Left lobe of liver (tissue), 2 donors: Measurements from ENCODE around the gene CRELD1. TPM values are rescaled to one million over a fixed set of nuclear protein-coding genes. Genes with fewer than 3 reads are reported as not detected.
A peak's percentile ranks its signal among the peaks of the same experiment; 100 is the strongest.
"Not testable (repeated sequence)": the region's sequence is repeated elsewhere in the genome, so short reads cannot be mapped to it uniquely, and the experiment has no call there.

ENCODE experiments used
- ATAC-seq: fragments of 200-7000 bp; cut with Tn5 transposase; one replicate; pipeline ENCODE4 v1.9.1; 2020; ENCODE audit warnings: mild to moderate bottlenecking, moderate library complexity
- DNase-seq: peaks from one replicate; pipeline ENCODE4 v3.0.0-alpha.2; 2020; ENCODE audit warnings: low spot score
- total RNA-seq: library from RNA; stranded (reverse); gene quantifications from one replicate; pipeline ENCODE4 v1.2.1, GENCODE V29; 2021
- donor health status: DM: no; HTN: no; CAD: no; lungs with moderate emphysema.
- donor health status: DM: no; HTN: yes; CAD: no.

The CRELD1 gene
- total RNA-seq, 1 donor from 2014 or later: 41.0 TPM

DNA sequence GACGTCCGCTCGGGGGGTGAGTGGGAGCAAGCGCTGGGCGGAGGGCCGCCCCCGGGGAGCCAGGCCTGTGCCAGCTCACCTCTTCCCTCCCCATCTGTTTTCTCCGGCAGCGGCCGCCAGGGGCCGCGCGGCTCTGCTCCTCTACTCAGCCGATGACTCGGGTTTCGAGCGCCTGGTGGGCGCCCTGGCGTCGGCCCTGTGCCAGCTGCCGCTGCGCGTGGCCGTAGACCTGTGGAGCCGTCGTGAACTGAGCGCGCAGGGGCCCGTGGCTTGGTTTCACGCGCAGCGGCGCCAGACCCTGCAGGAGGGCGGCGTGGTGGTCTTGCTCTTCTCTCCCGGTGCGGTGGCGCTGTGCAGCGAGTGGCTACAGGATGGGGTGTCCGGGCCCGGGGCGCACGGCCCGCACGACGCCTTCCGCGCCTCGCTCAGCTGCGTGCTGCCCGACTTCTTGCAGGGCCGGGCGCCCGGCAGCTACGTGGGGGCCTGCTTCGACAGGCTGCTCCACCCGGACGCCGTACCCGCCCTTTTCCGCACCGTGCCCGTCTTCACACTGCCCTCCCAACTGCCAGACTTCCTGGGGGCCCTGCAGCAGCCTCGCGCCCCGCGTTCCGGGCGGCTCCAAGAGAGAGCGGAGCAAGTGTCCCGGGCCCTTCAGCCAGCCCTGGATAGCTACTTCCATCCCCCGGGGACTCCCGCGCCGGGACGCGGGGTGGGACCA, 632 bp upstream of the CRELD1 start:
- ATAC-seq (peak; percentile 77), DNase-seq (peak; percentile 81)

DNA sequence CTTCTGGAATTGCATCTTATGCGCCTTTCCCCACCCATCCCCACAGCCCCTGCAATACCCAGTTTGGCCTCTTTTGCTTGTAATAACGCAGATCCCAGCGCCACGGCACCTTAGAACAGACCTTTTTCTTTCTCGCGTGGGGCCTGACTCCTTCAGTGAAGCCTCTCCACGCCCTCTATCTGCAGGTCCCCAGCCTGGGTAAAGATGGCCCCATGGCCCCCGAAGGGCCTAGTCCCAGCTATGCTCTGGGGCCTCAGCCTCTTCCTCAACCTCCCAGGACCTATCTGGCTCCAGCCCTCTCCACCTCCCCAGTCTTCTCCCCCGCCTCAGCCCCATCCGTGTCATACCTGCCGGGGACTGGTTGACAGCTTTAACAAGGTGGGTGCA, 594 bp downstream of the CRELD1 start:
- ATAC-seq (no peak), DNase-seq (no peak)

DNA sequence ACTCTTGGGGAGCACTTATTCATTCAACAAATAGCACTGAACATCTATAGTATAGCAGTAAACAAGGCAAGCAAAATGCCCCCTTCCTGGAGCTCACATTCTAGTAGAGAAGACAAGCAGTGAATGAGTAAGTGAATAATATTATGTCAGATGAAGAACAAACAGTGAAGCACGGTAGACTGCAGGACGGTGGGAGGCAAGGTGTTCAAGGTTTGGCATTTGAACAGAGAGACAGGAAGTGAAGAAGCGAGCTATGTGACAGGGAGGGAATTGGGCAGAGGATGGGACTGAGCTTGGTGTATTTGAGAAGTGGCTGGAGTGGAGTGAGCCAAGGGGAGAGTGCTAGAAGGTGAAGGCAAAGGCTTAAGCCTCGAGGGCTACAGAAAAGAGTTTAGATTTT, 1.4 kb downstream of the CRELD1 start:
- DNase-seq (no peak), ATAC-seq (no peak)

DNA sequence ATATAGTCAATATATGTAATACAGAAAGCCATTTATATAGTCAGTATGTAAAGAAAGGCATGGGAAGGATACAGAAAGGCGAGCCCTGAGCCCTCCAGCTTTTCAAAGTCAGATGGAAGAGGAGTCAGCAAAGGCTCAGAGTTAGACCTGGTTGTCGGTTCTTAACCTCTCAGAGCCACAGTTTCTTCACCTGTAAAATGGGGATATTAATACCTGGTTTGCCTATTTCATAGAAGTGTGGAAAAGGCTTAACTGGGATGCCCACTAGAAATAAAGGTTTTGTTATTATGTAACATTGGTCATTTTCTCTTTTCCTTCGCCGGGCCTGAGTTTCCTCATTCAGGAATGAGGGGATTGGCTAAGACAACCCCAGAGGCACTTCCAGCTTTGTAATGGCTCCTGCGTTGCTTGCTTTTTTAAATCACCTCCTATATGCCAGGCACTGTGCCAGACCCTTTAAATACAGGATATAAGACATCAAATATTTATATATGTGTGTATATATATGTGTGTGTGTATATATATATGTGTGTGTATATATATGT, 2.4 kb downstream of the CRELD1 start:
- no peak for ATAC-seq
- DNase-seq: no peak

DNA sequence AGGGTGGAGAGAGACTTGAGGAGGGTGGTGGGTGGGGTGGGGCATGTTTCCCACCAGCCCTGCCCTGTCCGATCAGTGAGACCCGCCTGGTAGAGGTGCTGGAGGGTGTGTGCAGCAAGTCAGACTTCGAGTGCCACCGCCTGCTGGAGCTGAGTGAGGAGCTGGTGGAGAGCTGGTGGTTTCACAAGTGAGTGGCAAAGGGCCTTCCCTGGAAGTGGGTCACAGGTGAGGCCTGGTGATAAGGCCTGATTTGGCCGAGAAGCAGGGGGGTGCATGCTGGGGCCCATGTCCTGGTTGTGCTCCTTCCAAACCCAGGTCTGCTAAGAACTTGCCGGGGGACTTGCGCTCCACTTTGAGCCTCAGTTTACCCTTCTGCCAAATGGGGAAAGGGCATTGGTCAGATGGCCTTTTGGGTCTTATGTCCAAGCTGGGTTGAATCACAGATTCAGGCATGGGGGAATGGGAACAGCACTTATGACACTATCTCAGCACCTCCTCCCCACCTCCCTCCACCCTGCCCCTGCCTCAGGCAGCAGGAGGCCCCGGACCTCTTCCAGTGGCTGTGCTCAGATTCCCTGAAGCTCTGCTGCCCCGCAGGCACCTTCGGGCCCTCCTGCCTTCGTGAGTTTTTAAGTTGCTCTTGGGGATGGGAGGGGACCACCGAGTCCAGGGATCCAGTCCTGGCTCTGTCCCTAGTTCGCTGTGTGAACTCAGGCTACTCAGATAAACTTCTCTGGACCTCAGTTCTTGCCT, 4.0 kb downstream of the CRELD1 start:
- DNase-seq (no peak), ATAC-seq (no peak)

DNA sequence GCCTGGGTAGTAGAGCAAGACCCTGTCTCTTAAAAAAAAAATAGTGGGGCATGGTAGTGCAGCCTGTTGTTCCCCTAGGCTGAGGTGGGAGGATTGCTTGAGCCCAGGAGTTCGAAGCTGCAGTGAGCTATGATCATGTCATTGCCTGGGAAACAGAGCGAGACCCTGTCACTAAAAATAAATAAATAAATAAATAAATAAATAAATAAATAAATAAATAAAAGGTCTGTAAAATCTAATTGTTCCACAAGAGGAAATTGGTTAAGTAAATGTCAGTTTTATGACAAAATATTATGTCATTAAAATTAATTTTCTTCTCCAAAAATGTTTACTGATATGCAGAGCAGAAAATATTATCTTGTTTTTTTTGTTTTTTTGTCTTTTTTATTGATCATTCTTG, 5.3 kb downstream of the CRELD1 start:
- no peak for DNase-seq
- ATAC-seq: no peak

DNA sequence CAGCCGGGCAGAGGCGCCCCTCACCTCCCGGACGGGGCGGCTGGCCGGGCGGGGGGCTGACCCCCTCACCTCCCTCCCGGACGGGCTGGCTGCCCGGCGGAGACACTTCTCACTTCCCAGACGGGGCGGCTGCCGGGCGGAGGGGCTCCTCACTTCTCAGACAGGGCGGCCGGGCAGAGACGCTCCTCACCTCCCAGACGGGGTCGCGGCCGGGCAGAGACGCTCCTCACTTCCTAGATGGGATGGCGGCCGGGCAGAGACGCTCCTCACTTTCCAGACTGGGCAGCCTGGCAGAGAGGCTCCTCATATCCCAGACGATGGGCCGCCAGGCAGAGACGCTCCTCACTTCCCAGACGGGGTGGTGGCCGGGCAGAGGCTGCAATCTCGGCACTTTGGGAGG, 6.3 kb downstream of the CRELD1 start:
- ATAC-seq, DNase-seq: not testable (repeated sequence)

DNA sequence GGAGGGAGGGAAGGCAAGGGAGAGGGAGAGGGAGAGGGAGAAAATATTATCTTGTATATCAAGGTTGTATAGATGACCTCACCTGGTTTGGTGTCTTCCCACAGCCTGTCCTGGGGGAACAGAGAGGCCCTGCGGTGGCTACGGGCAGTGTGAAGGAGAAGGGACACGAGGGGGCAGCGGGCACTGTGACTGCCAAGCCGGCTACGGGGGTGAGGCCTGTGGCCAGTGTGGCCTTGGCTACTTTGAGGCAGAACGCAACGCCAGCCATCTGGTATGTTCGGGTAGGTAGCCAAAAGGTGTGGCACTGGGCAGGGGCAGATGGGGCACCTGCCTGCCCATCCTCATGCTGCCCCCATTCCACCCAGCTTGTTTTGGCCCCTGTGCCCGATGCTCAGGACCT, 7.1 kb downstream of the CRELD1 start:
- ATAC-seq (no peak), DNase-seq (no peak)

DNA sequence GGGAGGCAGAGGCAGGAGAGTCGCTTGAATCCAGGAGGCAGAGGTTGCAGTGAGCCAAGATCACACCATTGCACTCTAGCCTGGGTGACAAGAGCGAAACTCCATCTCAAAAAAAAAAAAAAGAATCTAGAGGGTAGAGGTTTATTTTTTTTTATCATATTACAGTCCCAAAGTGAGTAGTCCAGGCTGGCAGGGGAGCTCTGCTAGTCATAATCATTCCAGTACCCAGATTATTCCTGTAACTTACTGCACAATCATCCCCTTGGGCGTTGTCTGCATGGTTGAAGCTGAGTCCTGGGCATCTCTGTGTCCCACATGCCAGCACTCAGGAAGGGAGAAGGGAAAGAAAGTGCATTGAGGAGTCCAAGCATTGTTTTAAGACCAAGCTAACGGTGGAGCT, 8.5 kb downstream of the CRELD1 start:
- ATAC-seq (no peak), DNase-seq (no peak)

DNA sequence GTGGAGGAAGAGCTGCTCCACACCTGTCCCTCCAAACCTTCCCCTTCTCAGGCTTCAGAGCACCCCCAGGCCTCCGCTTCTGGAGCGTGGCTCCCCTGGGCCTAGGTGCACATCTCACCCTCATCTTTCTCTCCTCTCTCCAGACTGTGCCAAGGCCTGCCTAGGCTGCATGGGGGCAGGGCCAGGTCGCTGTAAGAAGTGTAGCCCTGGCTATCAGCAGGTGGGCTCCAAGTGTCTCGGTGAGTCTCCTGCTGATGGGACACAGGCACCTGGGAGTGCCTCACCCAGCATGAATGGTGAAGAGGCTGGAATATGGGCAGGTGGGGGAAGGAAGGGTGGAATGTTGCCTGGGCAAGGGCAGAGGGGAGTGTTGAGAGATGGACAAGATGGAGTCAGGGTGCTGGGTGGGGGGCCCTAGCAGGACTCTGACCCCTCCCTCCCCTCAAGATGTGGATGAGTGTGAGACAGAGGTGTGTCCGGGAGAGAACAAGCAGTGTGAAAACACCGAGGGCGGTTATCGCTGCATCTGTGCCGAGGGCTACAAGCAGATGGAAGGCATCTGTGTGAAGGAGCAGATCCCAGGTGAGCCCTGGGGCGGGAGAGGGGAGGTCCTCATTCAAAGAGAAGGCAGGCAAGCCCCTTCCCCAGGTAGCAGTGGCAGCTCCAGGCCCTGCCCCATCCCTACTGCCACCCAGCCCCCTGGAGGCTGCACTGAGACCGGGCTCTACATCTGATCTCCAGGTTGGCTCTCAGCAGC, 9.5 kb downstream of the CRELD1 start:
- no peak for DNase-seq
- no peak for ATAC-seq

DNA sequence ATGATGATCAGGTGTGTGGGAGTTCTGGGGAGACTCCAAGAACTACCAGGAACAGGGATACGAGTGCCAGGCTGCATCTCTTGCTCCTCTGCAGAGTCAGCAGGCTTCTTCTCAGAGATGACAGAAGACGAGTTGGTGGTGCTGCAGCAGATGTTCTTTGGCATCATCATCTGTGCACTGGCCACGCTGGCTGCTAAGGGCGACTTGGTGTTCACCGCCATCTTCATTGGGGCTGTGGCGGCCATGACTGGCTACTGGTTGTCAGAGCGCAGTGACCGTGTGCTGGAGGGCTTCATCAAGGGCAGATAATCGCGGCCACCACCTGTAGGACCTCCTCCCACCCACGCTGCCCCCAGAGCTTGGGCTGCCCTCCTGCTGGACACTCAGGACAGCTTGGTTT, 10.6 kb downstream of the CRELD1 start:
- DNase-seq (no peak), ATAC-seq (no peak)

DNA sequence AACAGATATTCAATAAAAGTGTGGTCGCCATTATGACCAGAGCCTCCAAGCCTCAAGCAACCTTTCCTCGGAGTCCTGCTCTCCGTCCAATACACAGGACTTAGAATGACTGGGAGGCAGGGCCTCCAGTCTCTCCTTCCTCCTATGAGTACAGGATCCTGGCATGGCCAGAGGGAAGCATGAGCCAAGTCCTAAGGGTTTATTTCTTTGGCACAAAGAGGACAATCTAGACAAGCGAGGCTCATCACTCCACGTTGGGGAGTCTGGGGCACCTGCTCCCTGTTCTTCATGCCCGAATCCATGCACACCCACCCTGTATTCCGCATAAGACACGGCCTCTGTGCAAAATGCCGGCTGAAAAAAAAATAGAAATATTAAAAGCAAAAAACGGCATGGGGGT, 11.7 kb downstream of the CRELD1 start:
- DNase-seq (no peak), ATAC-seq (no peak)

DNA sequence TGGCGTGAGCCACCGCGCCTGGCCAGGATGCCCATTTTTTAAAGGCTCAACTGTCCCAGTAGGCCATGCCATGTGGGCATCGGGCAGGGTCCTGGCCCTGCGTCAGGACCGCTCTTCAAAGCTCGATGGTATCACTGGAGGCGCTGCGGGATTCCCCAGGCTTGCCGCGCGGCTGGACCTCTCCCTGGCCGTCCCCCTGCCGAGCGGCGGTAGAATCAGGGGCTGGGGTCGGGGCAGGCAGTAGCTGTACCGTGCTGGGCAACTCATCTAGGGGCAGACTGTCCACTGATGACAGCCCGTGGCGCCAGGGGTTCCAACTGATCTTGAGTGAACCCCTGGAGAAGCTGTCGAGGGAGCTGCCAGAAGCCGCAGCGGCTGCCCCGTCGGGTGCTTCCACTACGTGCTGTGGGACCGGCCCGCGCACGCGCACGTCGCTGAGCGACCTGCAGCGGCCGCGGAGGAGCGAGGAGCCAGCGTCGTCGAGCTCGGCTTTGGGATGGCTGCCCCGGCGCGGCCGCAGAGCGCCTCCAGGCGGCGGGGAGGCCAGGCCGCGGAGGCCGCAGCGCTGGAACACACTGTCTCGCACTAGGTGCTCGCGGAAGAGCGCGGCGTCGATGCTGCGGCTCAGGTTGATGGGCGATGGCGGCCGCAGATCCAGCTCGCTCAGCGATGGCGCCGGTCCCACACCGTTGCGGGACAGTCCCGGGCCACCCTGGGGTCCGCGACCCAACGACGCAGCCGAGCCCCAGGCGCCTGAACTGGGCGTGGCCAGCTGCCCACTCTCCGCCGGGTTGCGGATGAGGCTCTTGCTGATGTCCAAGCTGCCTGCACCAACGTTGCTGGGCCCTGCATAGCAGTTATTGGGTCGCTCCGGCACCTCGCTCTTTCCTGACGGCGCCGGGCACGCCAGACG, 12.7 kb downstream of the CRELD1 start:
- peak; percentile 85 for DNase-seq
- peak; percentile 88 for ATAC-seq

DNA sequence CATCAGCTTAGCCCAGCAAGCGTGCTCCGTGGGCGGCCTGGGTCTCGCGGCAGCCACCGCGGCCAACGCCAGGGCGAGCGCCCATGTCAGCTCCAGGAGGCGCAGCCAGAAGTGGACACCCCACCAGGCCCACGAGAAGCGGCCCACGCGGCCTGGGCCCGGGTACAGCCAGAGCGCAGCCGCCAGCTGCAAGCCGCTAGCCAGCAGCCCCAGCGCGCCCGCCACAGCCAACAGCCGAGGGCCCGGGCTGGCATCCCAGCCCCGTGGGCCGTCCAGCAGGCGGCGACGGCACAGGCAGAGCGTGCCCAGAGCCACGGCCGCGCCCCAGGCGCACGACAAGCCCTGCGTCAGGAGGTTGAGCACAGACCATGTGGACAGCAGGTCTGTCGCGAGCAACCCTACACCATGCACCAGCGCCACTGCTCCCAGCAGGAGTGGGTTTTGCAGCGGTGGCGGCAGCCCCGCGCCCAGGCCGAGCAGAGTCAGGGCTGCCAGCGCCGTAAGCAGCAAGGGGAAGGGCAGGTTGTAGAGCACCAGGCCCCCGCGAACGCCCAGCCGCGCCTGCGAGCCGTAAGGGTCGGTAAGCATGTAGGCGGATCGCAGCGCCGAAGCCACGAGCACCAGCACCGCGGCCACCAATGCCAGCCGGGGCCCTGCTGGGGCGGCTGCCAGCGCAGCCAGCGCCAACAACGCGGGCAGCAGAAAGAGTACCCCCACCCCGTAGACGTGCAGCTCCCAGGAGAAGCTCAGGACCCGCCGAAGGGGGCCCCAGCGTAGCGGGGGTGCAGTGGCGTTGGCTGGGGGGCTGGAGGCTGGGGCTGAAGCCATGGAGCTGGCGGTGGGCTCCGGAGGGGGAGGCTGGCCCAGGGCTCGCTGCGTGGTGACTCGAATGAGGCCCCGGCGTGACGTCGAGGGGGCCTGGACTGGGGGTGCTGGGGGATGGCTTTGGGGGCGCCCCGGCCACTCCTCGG, 13.7 kb downstream of the CRELD1 start:
- ATAC-seq (peak; percentile 89), DNase-seq (peak; percentile 84)

DNA sequence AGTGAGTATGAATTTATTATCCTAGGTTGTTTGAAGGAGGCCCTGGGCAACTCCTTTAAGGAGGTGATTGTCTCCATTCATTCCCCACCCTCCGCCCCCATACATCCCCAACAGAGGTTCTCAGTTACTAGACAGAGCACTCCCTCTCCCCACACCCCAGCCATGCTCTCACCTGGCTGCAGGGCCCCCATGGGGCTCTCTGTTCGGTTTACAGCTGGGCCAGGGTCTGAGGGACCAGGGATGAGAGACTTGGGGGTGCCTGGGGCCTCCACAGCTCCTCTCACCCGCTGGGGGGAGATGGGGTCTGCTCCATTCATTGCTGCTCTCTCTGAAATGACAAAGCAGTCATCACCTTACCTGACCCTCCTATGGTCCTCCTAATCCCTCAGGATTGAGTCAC, 15.0 kb downstream of the CRELD1 start:
- ATAC-seq (no peak), DNase-seq (no peak)

DNA sequence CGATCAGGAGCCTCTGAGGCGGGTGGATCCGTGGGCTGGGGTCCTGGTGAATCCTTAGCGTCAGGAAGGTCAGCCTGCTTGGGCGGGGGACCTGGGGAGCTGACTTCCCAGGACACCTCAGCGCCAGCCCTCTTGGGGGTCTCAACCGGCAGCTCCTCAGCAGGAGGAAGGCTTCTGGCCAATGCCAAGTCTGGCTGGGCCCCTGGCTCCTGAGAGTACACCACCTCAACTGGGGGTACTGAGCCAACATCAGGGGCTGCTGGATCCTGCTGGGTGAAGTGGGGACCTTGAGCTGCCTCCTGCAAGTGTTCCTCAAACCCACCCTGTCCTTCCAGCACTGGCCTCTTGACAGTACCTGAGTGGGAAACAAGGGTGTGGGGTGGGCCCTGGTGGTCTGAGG, 15.5 kb downstream of the CRELD1 start:
- no peak for DNase-seq

DNA sequence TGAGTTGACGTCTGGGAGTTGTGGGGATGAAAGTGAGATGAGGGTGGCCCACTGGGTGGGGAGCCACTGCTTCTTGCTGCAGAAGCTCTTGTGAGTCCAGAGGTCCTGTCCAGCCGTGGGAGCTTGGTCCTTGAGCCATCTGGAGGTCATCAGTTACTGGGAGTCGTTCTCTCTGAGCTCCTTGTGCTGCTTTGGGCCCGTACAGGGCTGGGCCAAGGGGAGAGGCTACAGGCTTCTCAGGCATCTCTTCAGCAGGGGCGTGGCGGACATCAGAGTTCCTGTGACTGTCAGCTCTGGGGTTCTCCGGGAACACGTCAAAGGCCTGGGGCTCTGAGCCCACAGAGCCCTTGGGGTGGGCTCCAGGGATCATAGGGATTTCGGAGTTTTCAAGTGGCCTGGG, 16.0 kb downstream of the CRELD1 start:
- DNase-seq: no peak
- no peak for ATAC-seq

More for the DNA sequence above, 15.5 kb downstream of the CRELD1 start:
- no peak for ATAC-seq

DNA sequence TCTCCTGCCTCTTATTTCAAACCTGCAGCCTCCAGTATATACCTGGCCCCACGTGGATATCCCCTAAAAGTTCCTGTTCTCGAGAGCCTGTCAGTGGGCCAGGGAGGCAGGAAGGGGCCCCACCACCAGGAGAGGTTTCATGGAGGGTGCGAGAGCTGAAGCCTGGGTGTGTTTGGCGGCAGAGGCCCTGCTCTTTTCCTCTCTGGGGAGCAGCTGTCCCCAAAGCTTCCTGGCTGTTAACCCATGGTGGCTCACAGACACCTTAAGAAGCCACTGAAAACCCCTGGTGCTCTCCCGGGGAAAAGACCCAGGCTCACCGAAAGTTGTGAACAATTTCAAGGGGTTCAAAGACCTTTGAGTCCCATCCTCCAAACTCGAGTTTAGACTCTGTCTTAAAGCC, 17.5 kb downstream of the CRELD1 start:
- ATAC-seq (no peak), DNase-seq (no peak)

DNA sequence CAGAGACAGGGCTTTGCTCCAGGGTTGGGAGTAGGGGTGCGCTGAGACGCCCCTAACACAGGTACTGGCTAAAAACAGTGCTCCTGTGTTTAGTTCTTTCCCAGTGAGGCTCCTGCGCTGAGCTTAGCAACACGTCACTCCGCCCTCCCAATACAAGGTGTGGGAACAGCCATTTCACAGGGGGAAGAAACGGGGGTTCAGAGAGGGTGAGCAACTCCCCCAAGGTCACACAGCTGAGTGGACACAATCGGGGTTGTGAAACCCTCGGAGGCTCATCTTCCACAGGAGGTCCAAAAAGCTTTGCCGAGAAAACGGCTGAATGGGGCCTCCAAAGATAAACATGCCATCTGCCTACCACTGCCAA, 17.9 kb downstream of the CRELD1 start:
- no peak for ATAC-seq
- DNase-seq: no peak
